BE2C (cell line): ENCODE results near the gene COL25A1.

ENCODE experiments used
- DNase-seq: peaks from one replicate; pipeline ENCODE4 v3.0.0-alpha.2; 2020
- H3K27me3 ChIP-seq: fragments of 250-450 bp; sonication (Bioruptor Pico); 2 replicates; pipeline ENCODE4 v1.5.1; 2020; ENCODE audit warnings: mild to moderate bottlenecking
- H3K36me3 ChIP-seq: fragments of 250-450 bp; sonication (Bioruptor Pico); 2 replicates; pipeline ENCODE4 v1.5.1; 2020; ENCODE audit warnings: mild to moderate bottlenecking
- H3K4me1 ChIP-seq: fragments of 250-450 bp; sonication (Bioruptor Pico); 2 replicates; pipeline ENCODE4 v1.5.1; 2020
- H3K4me3 ChIP-seq: 2 replicates; pipeline ENCODE4 v1.5.1; 2011; ENCODE audit warnings: low read depth, low read length
- H3K9me3 ChIP-seq: fragments of 250-450 bp; sonication (Bioruptor Pico); 2 replicates; pipeline ENCODE4 v1.5.1; 2020
- TF ChIP-seq, protein P1 (sequence below): IDR thresholded peaks from 2 replicates; pipeline ENCODE4 v1.5.1; 2012; ENCODE audit warnings: mild to moderate bottlenecking, low read depth, low read length

COL25A1 gene

DNA sequence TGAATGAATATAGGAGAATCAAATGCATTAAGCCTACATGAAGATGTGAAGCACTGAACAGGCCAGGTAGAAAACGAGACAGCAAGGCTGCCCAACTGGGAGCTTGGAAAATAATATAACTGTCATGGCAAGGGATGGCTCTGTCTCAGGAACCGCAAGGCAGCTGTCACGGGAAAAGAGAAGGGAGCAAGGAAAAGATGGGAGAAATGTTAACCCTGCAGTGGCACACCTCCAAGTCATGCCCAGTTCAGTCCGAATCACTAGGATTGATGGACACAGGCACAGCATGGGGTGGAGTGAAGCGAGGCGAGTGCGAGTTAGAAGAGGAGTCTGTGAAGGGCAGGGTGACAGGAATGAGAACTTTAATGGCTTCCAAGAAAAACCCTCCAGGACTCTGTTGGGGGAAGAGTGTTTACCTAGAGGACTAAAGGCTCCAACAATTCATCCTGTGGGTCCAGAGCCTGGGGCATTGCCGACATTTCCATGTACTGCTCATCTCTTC is 395.5 kb downstream of the COL25A1 start:
- H3K4me3 ChIP-seq, result no peak overlapping the region
- DNase-seq, result no peak
- no peaks in the 10 kb centered on the region for H3K4me1 ChIP-seq
- no peaks in the 10 kb centered on the region for H3K9me3 ChIP-seq
- H3K36me3 ChIP-seq, result no peaks in the 10 kb centered on the region
- TF ChIP-seq, protein P1, sequence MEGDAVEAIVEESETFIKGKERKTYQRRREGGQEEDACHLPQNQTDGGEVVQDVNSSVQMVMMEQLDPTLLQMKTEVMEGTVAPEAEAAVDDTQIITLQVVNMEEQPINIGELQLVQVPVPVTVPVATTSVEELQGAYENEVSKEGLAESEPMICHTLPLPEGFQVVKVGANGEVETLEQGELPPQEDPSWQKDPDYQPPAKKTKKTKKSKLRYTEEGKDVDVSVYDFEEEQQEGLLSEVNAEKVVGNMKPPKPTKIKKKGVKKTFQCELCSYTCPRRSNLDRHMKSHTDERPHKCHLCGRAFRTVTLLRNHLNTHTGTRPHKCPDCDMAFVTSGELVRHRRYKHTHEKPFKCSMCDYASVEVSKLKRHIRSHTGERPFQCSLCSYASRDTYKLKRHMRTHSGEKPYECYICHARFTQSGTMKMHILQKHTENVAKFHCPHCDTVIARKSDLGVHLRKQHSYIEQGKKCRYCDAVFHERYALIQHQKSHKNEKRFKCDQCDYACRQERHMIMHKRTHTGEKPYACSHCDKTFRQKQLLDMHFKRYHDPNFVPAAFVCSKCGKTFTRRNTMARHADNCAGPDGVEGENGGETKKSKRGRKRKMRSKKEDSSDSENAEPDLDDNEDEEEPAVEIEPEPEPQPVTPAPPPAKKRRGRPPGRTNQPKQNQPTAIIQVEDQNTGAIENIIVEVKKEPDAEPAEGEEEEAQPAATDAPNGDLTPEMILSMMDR, result no peak
- no peaks in the 10 kb centered on the region; the same call in 1 of the 2 replicates for H3K27me3 ChIP-seq

DNA sequence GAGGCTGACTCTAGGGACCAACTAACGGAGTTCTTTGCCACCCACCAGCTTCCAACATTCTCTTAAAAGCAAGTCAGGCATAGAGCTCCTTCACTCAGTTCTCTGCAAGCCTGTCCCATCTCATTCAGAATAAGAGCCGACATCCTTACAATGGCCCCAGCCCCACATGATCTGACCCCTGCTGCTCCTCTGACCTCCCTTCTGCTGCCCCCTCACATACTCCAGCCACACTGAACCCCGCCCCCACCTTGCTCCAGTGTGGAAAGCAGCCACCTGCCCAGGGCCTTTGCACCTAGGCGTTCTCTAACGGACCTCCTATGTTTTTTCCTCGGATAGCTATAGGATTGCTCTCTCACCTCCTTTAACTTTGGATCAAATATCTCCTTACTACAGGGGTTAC is 396.5 kb downstream of the COL25A1 start:
- Histone ChIP-seq H3K36me3 (no peaks in the 10 kb centered on the region), H3K27me3 (no peaks in the 10 kb centered on the region; the same call in 1 of the 2 replicates), H3K9me3 (no peaks in the 10 kb centered on the region), H3K4me1 (no peaks in the 10 kb centered on the region), H3K4me3 (no peak overlapping the region)
- TF ChIP-seq, protein P1, result no peak
- no peak for DNase-seq

DNA sequence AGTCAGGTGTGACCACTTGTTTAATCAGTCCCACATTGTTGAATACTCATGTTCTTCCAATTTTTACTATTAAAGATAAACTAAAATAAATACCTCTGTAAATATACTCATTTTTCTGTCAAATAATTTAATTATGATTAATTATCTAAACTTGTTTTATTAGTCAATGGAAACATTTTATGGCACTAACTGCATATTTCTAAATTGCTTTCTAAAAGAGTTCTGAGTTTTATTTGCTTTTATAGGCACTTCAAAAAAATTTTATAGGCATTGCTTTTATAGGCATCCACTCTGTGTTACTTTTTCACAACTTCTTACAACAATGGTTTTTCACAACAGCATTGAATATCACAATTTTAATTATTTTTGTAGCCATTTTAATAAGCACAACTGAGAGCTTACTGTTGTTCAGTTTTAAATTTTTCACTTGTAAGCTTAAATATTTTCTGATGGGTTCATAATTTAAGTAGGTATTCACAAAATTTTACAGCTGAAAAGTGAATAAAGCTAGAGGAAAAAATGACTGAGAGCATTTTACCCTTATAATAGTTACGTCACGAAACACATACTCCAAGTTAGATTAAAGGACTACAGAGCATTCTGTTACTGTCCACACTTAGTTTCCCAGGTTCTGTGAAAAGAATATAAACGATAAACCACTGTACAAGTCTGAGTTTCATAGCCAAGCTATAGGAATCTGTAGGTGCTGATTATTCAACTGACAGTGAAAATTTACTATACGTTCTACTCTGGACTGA is 398.8 kb downstream of the COL25A1 start:
- H3K36me3 ChIP-seq, result no peaks in the 10 kb centered on the region
- H3K4me3 ChIP-seq, result no peak overlapping the region
- TF ChIP-seq, protein P1, result no peak
- no peak for DNase-seq
- no peaks in the 10 kb centered on the region for H3K4me1 ChIP-seq
- H3K9me3 ChIP-seq, result no peaks in the 10 kb centered on the region
- no peaks in the 10 kb centered on the region; the same call in 1 of the 2 replicates for H3K27me3 ChIP-seq

DNA sequence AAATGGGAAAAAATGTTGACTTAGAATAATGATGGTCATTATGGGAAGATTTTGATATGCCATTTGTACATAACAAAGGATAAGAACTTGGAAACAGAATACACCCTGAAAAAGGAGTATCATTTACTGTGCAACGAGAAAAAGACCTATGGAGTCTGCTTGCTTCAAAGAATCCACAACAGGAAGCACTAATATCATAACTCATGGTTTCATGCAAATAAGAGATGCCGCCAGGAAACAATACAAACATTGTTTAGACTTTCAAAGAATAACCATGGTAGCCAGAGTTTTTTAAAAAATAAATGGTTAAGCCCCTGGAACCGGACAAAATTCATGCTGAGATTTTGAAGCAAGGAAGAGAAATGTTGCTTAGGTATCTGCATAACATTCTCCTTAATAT is 399.7 kb downstream of the COL25A1 start:
- H3K4me1 ChIP-seq, result no peaks in the 10 kb centered on the region
- no peaks in the 10 kb centered on the region for H3K9me3 ChIP-seq
- TF ChIP-seq, protein P1, result no peak
- H3K4me3 ChIP-seq, result no peak overlapping the region
- no peak for DNase-seq
- no peaks in the 10 kb centered on the region for H3K36me3 ChIP-seq
- H3K27me3 ChIP-seq, result no peaks in the 10 kb centered on the region

DNA sequence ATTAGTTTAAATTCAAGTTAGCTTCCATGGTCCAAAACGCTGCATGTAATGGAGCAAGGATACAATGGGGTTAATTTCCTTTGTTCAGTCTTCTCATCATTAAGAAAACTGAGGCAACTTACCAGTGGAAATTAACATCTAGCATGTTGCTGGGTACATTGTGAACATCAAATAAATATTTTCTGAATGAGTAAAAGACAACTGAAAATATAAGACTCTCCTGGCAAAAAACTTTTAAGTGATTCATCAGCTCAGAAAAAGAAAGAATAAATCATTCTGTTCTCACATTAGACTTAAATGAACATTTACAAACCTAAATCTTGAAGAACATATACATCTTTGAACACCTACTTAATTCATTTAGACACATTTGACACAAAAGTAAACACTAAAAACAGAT is 401.2 kb downstream of the COL25A1 start:
- TF ChIP-seq, protein P1, result no peak
- no peak overlapping the region for H3K4me3 ChIP-seq
- H3K36me3 ChIP-seq, result no peaks in the 10 kb centered on the region
- no peaks in the 10 kb centered on the region for H3K4me1 ChIP-seq
- no peak for DNase-seq
- H3K27me3 ChIP-seq, result no peaks in the 10 kb centered on the region
- no peaks in the 10 kb centered on the region for H3K9me3 ChIP-seq

DNA sequence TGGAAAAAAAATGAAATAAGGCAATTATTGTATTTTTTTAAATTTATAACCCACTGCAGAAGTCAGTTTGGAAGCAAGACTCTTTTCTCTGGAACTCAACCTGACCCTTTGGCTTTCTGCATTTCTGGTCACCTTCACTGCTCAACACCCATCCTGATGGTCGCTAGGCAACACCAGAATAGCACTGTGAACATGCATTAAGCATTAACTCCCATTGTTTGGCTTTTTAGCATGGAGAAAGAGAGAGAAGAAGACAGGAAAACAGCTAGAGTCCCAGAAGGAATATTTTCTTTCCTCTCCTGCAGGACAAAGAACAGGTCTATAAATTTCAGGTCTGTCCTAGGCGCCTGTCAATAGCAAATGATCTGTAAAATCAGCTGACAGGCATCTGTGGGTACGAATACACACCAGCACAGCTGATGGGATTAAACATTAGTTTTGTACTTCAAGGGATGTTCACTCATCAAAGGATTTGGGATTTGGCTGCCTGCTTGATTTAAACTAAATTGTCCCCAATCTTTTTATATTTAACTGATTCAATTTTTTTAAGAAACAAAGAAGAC is 402.4 kb downstream of the COL25A1 start:
- TF ChIP-seq, protein P1, result no peak
- no peaks in the 10 kb centered on the region for H3K36me3 ChIP-seq
- no peak for DNase-seq
- no peaks in the 10 kb centered on the region for H3K9me3 ChIP-seq
- no peaks in the 10 kb centered on the region for H3K4me1 ChIP-seq
- no peak overlapping the region for H3K4me3 ChIP-seq
- H3K27me3 ChIP-seq, result no peaks in the 10 kb centered on the region
